NCI-H1092 treated with DMSO at 0.1 percent for 48 hours (cell line): ENCODE data around the gene SP110.

Source experiments
- DNase-seq: peaks from one replicate; lab custom pipeline; 2025; lab: John Stamatoyannopoulos, UW

Gene SP110

GRCh38 chr2:230170532-230170931 lies 49.3 kb downstream of the SP110 start:
- DNase-seq: peak; percentile 39

- DNase-seq: no peak
Observed at GRCh38 chr2:230166557-230167170, 53.1 kb downstream of the SP110 start.

GRCh38 chr2:230164139-230164538 lies 55.6 kb downstream of the SP110 start:
- DNase-seq: no peak

GRCh38 chr2:230162981-230163380 lies 56.8 kb downstream of the SP110 start:
- DNase-seq: no peak

GRCh38 chr2:230161184-230161583 lies 58.6 kb downstream of the SP110 start:
- DNase-seq: no peak

- DNase-seq: peak; percentile 3
Observed at GRCh38 chr2:230160112-230160660, 59.6 kb downstream of the SP110 start.

GRCh38 chr2:230158468-230158867 lies 61.3 kb downstream of the SP110 start:
- no peak for DNase-seq

- DNase-seq: no peak
Observed at GRCh38 chr2:230156782-230157699, 62.7 kb downstream of the SP110 start.

GRCh38 chr2:230155359-230155758 lies 64.4 kb downstream of the SP110 start:
- DNase-seq: no peak

- DNase-seq: no peak
Observed at GRCh38 chr2:230153390-230153976, 66.3 kb downstream of the SP110 start.

- no peak for DNase-seq
Observed at GRCh38 chr2:230152334-230152733, 67.5 kb downstream of the SP110 start.

GRCh38 chr2:230144355-230144754 lies 75.4 kb downstream of the SP110 start:
- no peak for DNase-seq

- no peak for DNase-seq
Observed at GRCh38 chr2:230140667-230141066, 79.1 kb downstream of the SP110 start.

GRCh38 chr2:230137902-230138539 lies 81.8 kb downstream of the SP110 start:
- DNase-seq: no peak

- DNase-seq: no peak
Observed at GRCh38 chr2:230135130-230135525, 84.7 kb downstream of the SP110 start.

GRCh38 chr2:230134496-230135129 lies 85.2 kb downstream of the SP110 start:
- no peak for DNase-seq

- no peak for DNase-seq
Observed at GRCh38 chr2:230131366-230131765, 88.4 kb downstream of the SP110 start.

GRCh38 chr2:230130668-230131364 lies 89.0 kb downstream of the SP110 start:
- DNase-seq: no peak

GRCh38 chr2:230129343-230129742 lies 90.4 kb downstream of the SP110 start:
- DNase-seq: no peak

- DNase-seq: no peak
Observed at GRCh38 chr2:230128623-230129342, 91.0 kb downstream of the SP110 start.
